PC-3 (cell line): Measurements from ENCODE around the gene SPIB. TPM values are rescaled to one million over a fixed set of nuclear protein-coding genes. Genes with fewer than 3 reads are reported as not detected.
"Not testable (repeated sequence)": the region's sequence is repeated elsewhere in the genome, so short reads cannot be mapped to it uniquely, and the experiment has no call there.

Experiments used
- ATAC-seq: fragments of 200-7000 bp; cut with Tn5 transposase; 2 replicates; pipeline ENCODE4 v1.9.1; 2020; ENCODE audit warnings: mild to moderate bottlenecking, moderate library complexity
- BruUV-seq: library from RNA; stranded (reverse); fragments of 400-500 nt; replicated peaks from 2 replicates; lab custom pipeline; 2021; lab: Mats Ljungman, UMichigan
- CTCF ChIA-PET: fragments of 300-600 bp; sonication (Branson Sonifier 250); formaldehyde crosslinking; loops from one replicate; lab custom pipeline; 2022; ENCODE audit warnings: antibody characterized with exemption; lab: Charles Lee
- POLR2A ChIA-PET: fragments of 300-600 bp; sonication (Branson Sonifier 250); formaldehyde crosslinking; loops from one replicate; lab custom pipeline; 2022; ENCODE audit warnings: antibody characterized with exemption; ENCODE audit not compliant: unreplicated experiment; lab: Charles Lee
- DNase-seq: peaks from one replicate; pipeline ENCODE4 v3.0.0-alpha.2; 2015
- H2AFZ ChIP-seq: fragments of 300-600 bp; sonication (generic); 2 replicates; pipeline ENCODE4 v1.6.0; 2016; ENCODE audit warnings: antibody characterized with exemption, low read length
- H3F3A ChIP-seq: fragments of 300-600 bp; sonication (generic); one replicate; pipeline ENCODE4 v1.6.0; 2017; ENCODE audit warnings: antibody characterized with exemption, low read length, control low read depth, mild to moderate bottlenecking; ENCODE audit not compliant: unreplicated experiment
- H3K27ac ChIP-seq: fragments of 300-600 bp; sonication (generic); 2 replicates; pipeline ENCODE4 v1.5.1; 2016; ENCODE audit warnings: mild to moderate bottlenecking, low read length
- H3K27me3 ChIP-seq: fragments of 300-600 bp; sonication (generic); 2 replicates; pipeline ENCODE4 v1.6.1; 2016; ENCODE audit warnings: low read length, mixed read lengths
- H3K36me3 ChIP-seq: fragments of 300-600 bp; sonication (generic); 2 replicates; pipeline ENCODE4 v1.6.1; 2016; ENCODE audit warnings: low read depth, mixed run types, low read length, mixed read lengths
- H3K4me1 ChIP-seq: fragments of 300-600 bp; sonication (generic); 2 replicates; pipeline ENCODE4 v1.5.1; 2016; ENCODE audit warnings: low read length; ENCODE audit not compliant: insufficient read depth
- H3K4me2 ChIP-seq: fragments of 300-600 bp; sonication (generic); 2 replicates; pipeline ENCODE4 v1.6.0; 2016; ENCODE audit warnings: low read length
- H3K4me3 ChIP-seq: fragments of 300-600 bp; sonication (generic); 2 replicates; pipeline ENCODE4 v1.5.1; 2016; ENCODE audit warnings: mild to moderate bottlenecking, low read length, mixed read lengths
- H3K79me2 ChIP-seq: fragments of 300-600 bp; sonication (generic); 2 replicates; pipeline ENCODE4 v1.6.1; 2017; ENCODE audit warnings: low read length, mixed read lengths
- H3K9ac ChIP-seq: fragments of 300-600 bp; sonication (generic); 2 replicates; pipeline ENCODE4 v1.6.0; 2016; ENCODE audit warnings: mild to moderate bottlenecking, low read length
- H3K9me2 ChIP-seq: fragments of 300-600 bp; sonication (generic); replicated peaks from 2 replicates; pipeline ENCODE4 v1.6.1; 2016; ENCODE audit warnings: mixed run types, low read length, mixed read lengths
- H3K9me3 ChIP-seq: fragments of 300-600 bp; sonication (generic); 2 replicates; pipeline ENCODE4 v1.6.1; 2016; ENCODE audit warnings: low read length, mixed read lengths
- H4K20me1 ChIP-seq: fragments of 300-600 bp; sonication (generic); 2 replicates; pipeline ENCODE4 v1.6.1; 2016; ENCODE audit warnings: low read length, mixed read lengths
- EZH2 ChIP-seq: fragments of 300-600 bp; sonication (generic); IDR thresholded peaks from one replicate; pipeline ENCODE4 v1.6.1; 2017; ENCODE audit warnings: antibody characterized with exemption, mild to moderate bottlenecking, low read length; ENCODE audit not compliant: unreplicated experiment
- EZH2phosphoT487 ChIP-seq: fragments of 300-600 bp; sonication (generic); IDR thresholded peaks from 2 replicates; pipeline ENCODE4 v1.6.1; 2018; ENCODE audit warnings: mild to moderate bottlenecking, antibody characterized with exemption, low read length, borderline replicate concordance
- intact Hi-C: fragments of 100-400 bp; cut with micrococcal nuclease; formaldehyde crosslinking; loops from 2 replicates; pipeline ENCODE4 v1.9.0; 2023
- total RNA-seq: library from RNA; depleted of rRNA; stranded (reverse); fragments of >200 nt; gene quantifications from 2 replicates; pipeline ENCODE4 v1.2.3, GENCODE V29; 2014
- TF ChIP-seq, protein P1 (sequence below): fragments of 300-600 bp; sonication (generic); conservative IDR thresholded peaks from 2 replicates; pipeline ENCODE4 v1.5.1; 2017; ENCODE audit warnings: antibody characterized with exemption, low read depth, mild to moderate bottlenecking, low read length

The SPIB gene
- total RNA-seq, 1 experiment from 2014 or later, result not detected

DNA sequence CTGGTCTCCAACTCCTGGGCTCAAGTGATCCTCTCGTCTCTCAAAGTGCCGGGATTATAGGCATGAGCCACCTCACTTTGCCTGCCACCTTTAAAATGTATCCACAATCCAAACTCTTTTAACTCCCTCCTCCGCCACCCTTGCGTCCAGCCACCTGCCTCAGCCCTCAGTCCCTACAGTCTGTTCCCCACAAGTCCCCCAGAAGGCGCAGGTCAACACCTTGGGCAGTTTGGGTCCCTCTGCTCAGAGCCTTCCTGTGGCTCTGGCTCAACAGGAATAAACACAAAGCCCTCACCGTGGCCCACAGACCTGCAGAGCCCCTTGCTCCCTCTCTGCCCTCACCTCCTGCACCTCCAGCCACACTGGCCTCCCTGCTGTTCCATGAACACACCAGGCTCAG is 50.1 kb downstream of the SPIB start:
- intact Hi-C loops, result no loop called here
- no TSS peak for BruUV-seq
- TF ChIP-seq, protein P1, sequence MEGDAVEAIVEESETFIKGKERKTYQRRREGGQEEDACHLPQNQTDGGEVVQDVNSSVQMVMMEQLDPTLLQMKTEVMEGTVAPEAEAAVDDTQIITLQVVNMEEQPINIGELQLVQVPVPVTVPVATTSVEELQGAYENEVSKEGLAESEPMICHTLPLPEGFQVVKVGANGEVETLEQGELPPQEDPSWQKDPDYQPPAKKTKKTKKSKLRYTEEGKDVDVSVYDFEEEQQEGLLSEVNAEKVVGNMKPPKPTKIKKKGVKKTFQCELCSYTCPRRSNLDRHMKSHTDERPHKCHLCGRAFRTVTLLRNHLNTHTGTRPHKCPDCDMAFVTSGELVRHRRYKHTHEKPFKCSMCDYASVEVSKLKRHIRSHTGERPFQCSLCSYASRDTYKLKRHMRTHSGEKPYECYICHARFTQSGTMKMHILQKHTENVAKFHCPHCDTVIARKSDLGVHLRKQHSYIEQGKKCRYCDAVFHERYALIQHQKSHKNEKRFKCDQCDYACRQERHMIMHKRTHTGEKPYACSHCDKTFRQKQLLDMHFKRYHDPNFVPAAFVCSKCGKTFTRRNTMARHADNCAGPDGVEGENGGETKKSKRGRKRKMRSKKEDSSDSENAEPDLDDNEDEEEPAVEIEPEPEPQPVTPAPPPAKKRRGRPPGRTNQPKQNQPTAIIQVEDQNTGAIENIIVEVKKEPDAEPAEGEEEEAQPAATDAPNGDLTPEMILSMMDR, result no peak
- no peak for TF ChIP-seq EZH2phosphoT487
- no peak for TF ChIP-seq EZH2
- H3K9me3 ChIP-seq, result no peaks in the 10 kb centered on the region
- no peak overlapping the region for H2AFZ ChIP-seq
- no peaks in the 10 kb centered on the region for H3K27me3 ChIP-seq
- ChIA-PET POLR2A (no interaction called here), CTCF (interaction anchor here (0.7 kb wide), 1 partner anchor 312 kb away, joined by 3 read pairs; no protein-coding TSS in a partner anchor)
- no peaks in the 10 kb centered on the region for H3K79me2 ChIP-seq
- H3F3A ChIP-seq, result no peaks in the 10 kb centered on the region
- H4K20me1 ChIP-seq, result no peaks in the 10 kb centered on the region
- no peaks in the 10 kb centered on the region for H3K4me1 ChIP-seq
- no peaks in the 10 kb centered on the region for H3K9me2 ChIP-seq
- no peak for DNase-seq
- H3K4me2 ChIP-seq, result no peak overlapping the region
- no peak overlapping the region for H3K9ac ChIP-seq
- no peaks in the 10 kb centered on the region for H3K36me3 ChIP-seq
- no peak for ATAC-seq
- no peak overlapping the region for H3K4me3 ChIP-seq
- H3K27ac ChIP-seq, result no peak overlapping the region

DNA sequence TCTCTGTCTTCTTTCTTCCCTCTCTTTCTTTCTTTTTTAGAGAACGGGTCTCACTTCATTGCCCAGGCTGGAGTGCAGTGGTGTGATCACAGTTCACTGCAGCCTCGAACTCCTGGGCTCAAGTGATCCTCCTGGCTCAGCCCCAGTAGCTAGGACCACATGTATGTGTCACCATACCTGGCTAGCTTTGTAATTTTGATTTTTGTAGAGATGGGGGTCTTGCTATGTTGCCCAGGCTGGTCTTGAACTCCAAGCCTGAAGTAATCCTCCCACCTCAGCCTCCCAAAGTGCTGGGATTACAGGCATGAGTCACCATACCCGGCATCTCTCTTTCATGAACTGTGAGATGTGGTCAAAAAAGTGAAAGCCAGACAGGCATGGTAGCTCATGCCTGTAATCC is 54.6 kb downstream of the SPIB start:
- BruUV-seq, H3F3A ChIP-seq, intact Hi-C loops, H3K4me1 ChIP-seq, H3K9me3 ChIP-seq, H3K4me3 ChIP-seq, H3K27me3 ChIP-seq, CTCF ChIA-PET, DNase-seq, H3K27ac ChIP-seq, ATAC-seq, H2AFZ ChIP-seq, H3K4me2 ChIP-seq, H3K9ac ChIP-seq, H3K36me3 ChIP-seq, H3K9me2 ChIP-seq: not testable (repeated sequence)
- Histone ChIP-seq H4K20me1 (peaks cover 13% of the 10 kb centered on the region), H3K79me2 (peaks cover 16% of the 10 kb centered on the region)
- POLR2A ChIA-PET, result interaction anchor here (0.6 kb wide), 1 partner anchor 589 kb away, joined by 8 read pairs; no protein-coding TSS in a partner anchor

DNA sequence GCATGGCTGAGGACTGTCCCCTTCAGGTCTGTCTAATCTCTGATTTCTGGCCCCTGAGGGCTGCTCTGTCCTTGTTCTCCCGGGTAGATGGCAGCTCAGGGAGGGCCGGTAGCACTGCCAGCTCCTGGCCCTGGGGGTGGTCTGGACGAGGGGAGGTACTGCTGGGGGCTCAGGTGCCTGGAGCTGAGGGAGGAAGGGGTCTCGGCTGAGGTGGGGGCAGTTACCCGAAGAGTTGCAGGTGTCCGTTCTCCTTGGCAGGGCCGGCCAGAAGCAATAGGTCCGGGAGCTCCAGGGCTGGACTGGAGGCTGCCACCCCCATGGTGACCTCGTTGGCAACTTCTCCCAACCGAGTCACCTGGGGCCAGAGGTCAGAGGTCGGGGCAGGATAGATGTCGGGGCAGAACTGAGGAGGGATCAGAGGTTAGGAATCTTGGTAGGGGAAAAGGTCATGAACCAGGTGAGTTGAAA is 56.4 kb downstream of the SPIB start:
- CTCF ChIA-PET, result no interaction called here
- H3K9me2 ChIP-seq, result no peaks in the 10 kb centered on the region
- no peak overlapping the region for H3K4me2 ChIP-seq
- H2AFZ ChIP-seq, result no peak overlapping the region
- TF ChIP-seq, protein P1, result no peak
- TF ChIP-seq EZH2phosphoT487, result no peak
- TF ChIP-seq EZH2, result no peak
- H3K9me3 ChIP-seq, result no peaks in the 10 kb centered on the region
- H3K4me3 ChIP-seq, result no peak overlapping the region
- no peak overlapping the region for H3K27ac ChIP-seq
- H3K79me2 ChIP-seq, result peaks cover 31% of the 10 kb centered on the region
- intact Hi-C loops, result no loop called here
- H4K20me1 ChIP-seq, result peaks cover 21% of the 10 kb centered on the region
- POLR2A ChIA-PET, result no interaction called here
- no TSS peak for BruUV-seq
- H3F3A ChIP-seq, result no peaks in the 10 kb centered on the region
- DNase-seq (no peak), ATAC-seq (no peak)
- H3K36me3 ChIP-seq, result peaks cover 8% of the 10 kb centered on the region; the same call in 1 of the 2 replicates
- H3K9ac ChIP-seq, result no peak overlapping the region
- no peaks in the 10 kb centered on the region for H3K27me3 ChIP-seq
- peaks cover 8% of the 10 kb centered on the region for H3K4me1 ChIP-seq
